ENCODE measurements around the gene TMEM271. TPM values are rescaled to one million over a fixed set of nuclear protein-coding genes. Genes with fewer than 3 reads are reported as not detected.

The TMEM271 gene
- total and polyA plus RNA-seq, 2 donors (not counting 3 experiments of a cell fraction or from before 2014, with no cell fraction given) = not detected

- TF ChIP-seq POLR2A (IDR thresholded peaks at IDR 0.05; ENCODE audit: low read depth, low read length) (no peak), POLR2AphosphoS5 (IDR thresholded peaks at IDR 0.05; ENCODE audit: insufficient read depth, low read depth, low read length) (no peak), GATA2 (IDR thresholded peaks at IDR 0.05; ENCODE audit: insufficient read depth, insufficient read length, low read depth, low read length) (no peak), MAX (IDR thresholded peaks at IDR 0.05; ENCODE audit: insufficient read depth, insufficient read length) (no peak), FOS (IDR thresholded peaks at IDR 0.05; ENCODE audit: borderline replicate concordance, insufficient read depth, low read length) (no peak), EZH2 (IDR thresholded peaks at IDR 0.05; ENCODE audit: borderline replicate concordance, low read depth, low read length, severe bottlenecking) (no peak)
- TF ChIP-seq, protein P1, sequence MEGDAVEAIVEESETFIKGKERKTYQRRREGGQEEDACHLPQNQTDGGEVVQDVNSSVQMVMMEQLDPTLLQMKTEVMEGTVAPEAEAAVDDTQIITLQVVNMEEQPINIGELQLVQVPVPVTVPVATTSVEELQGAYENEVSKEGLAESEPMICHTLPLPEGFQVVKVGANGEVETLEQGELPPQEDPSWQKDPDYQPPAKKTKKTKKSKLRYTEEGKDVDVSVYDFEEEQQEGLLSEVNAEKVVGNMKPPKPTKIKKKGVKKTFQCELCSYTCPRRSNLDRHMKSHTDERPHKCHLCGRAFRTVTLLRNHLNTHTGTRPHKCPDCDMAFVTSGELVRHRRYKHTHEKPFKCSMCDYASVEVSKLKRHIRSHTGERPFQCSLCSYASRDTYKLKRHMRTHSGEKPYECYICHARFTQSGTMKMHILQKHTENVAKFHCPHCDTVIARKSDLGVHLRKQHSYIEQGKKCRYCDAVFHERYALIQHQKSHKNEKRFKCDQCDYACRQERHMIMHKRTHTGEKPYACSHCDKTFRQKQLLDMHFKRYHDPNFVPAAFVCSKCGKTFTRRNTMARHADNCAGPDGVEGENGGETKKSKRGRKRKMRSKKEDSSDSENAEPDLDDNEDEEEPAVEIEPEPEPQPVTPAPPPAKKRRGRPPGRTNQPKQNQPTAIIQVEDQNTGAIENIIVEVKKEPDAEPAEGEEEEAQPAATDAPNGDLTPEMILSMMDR (IDR thresholded peaks at IDR 0.05; ENCODE audit: extremely low read depth in 1 of 2, insufficient read depth in 1 of 2, low read depth in 1 of 2, low read length in 2 of 2) = no peak
- Histone ChIP-seq H3K36me3 (ENCODE audit: control insufficient read depth in 2 of 2, extremely low read depth in 1 of 2, insufficient read depth in 2 of 2, low read length in 2 of 2) (no peaks in the 10 kb centered on the region), H3K9me3 (replicated peaks; ENCODE audit: control insufficient read depth, insufficient read depth, low read length) (no peaks in the 10 kb centered on the region), H2AFZ (ENCODE audit: low read depth, low read length) (no peak overlapping the region), H4K20me1 (replicated peaks; ENCODE audit: control insufficient read depth, extremely low read depth, insufficient read depth, low read length) (no peaks in the 10 kb centered on the region), H3K4me2 (ENCODE audit: insufficient read depth, low read length) (no peak overlapping the region), H3K4me1 (ENCODE audit: control insufficient read depth, extremely low read depth, insufficient read depth, low read length) (no peaks in the 10 kb centered on the region), H3K79me2 (ENCODE audit: control insufficient read depth, insufficient read depth, low read length) (no peaks in the 10 kb centered on the region), H3K4me3 (replicated peaks in 1 of 3; ENCODE audit: insufficient read depth in 1 of 3, low read depth in 1 of 3, low read length in 3 of 3) (no peak overlapping the region), H3K9ac (replicated peaks; ENCODE audit: extremely low read depth, insufficient read depth, low read length) (no peak overlapping the region), H3K27me3 (ENCODE audit: control insufficient read depth in 2 of 2, insufficient read depth in 2 of 2, low read length in 2 of 2) (no peaks in the 10 kb centered on the region), H3K9me1 (replicated peaks; ENCODE audit: control insufficient read depth, extremely low read depth, insufficient read depth, low read length) (no peaks in the 10 kb centered on the region), H3K27ac (ENCODE audit: insufficient read depth, low read depth, low read length) (no peak overlapping the region)
- DNase-seq (ENCODE audit: low read depth, low spot score) (no peak), FAIRE-seq (no peak)
- dilution Hi-C loops (cut with MboI; ENCODE audit: extremely low pct_ligation_motif_present, low sequenced_read_pairs) = no loop called here
- intact Hi-C loops (cut with micrococcal nuclease) = no loop called here
- ChIA-PET POLR2A (no interaction called here), CTCF (no interaction called here)
- no TSS peak for BruUV-seq (replicated peaks)
These were observed 34.5 kb upstream of the TMEM271 start for GRCh38 chr4:610411-611261.

Data from endothelial cell of umbilical vein (primary cell).